Upper lobe of left lung (tissue), 6 donors: ENCODE measurements around the gene SMYD3. TPM values are rescaled to one million over a fixed set of nuclear protein-coding genes. Genes with fewer than 3 reads are reported as not detected.

Source experiments
- ATAC-seq, 2 donors: fragments of 200-7000 bp; cut with Tn5 transposase; one replicate each; pipeline ENCODE4 v1.9.1; 2022; ENCODE audit warnings: mild to moderate bottlenecking in 2 of 2, moderate library complexity in 2 of 2; ENCODE audit not compliant: low FRiP score in 2 of 2
- DNase-seq, 2 donors: peaks; one replicate each; pipeline ENCODE4 v3.0.0-alpha.2; 2019 to 2020
- H3K27ac ChIP-seq, 4 donors: fragments of 200-600 bp; sonication (generic); one replicate each; pipeline ENCODE4 v1.5.1; 2016 to 2019
- H3K27me3 ChIP-seq, 4 donors: fragments of 200-600 bp; sonication (generic); one replicate each; pipeline ENCODE4 v1.5.1; 2017 to 2019
- H3K36me3 ChIP-seq, 4 donors: fragments of 200-600 bp; sonication (generic); one replicate each; pipeline ENCODE4 v1.5.1; 2016 to 2019
- H3K4me1 ChIP-seq, 4 donors: fragments of 200-600 bp; sonication (generic); one replicate each; pipeline ENCODE4 v1.5.1; 2018 to 2019
- H3K4me3 ChIP-seq, 4 donors: fragments of 200-600 bp; sonication (generic); one replicate each; pipeline ENCODE4 v1.5.1; 2017 to 2019; ENCODE audit warnings: mild to moderate bottlenecking in 2 of 4, moderate library complexity in 1 of 4
- H3K9me3 ChIP-seq, 4 donors: fragments of 200-600 bp; sonication (generic); one replicate each; pipeline ENCODE4 v1.5.1; 2018 to 2019
- CTCF ChIP-seq, 6 experiments: fragments of 450-650 bp in 4 of 6; fragments of 200-600 bp in 2 of 6; sonication (generic) in 2 of 6; IDR thresholded peaks; one replicate each; pipeline ENCODE4 v1.5.1; 2016 to 2019; ENCODE audit warnings: antibody characterized with exemption in 6 of 6
- EP300 ChIP-seq, 4 donors: sonication (generic); formaldehyde crosslinking; IDR thresholded peaks; one replicate each; pipeline ENCODE4 v1.5.1; 2017; ENCODE audit warnings: antibody characterized with exemption in 4 of 4, control low read depth in 2 of 4
- POLR2A ChIP-seq, 4 donors: fragments of 450-650 bp; IDR thresholded peaks; one replicate each; pipeline ENCODE4 v1.5.1; 2016 to 2017; ENCODE audit warnings: antibody characterized with exemption in 4 of 4, mild to moderate bottlenecking in 2 of 4
- POLR2AphosphoS5 ChIP-seq, 2 donors: sonication (generic); formaldehyde crosslinking; IDR thresholded peaks; one replicate each; pipeline ENCODE4 v1.5.1; 2017; ENCODE audit warnings: antibody characterized with exemption in 2 of 2
- WGBS, 2 donors: methylation state at CpG; one replicate each; pipeline ENCODE4 v1.1.5; 2017 to 2018; 5-methylcytosine and 5-hydroxymethylcytosine counted together
- total RNA-seq, 6 donors: library from RNA; depleted of rRNA in 4 of 6; stranded (reverse); fragments of >200 nt in 4 of 6; gene quantifications; one replicate each; pipeline versions ENCODE4 v1.1.0 to v1.2.1, GENCODE V29; 2016 to 2021
- donor health status: DM: no; HTN: no; CAD: no; lungs with moderate emphysema.
- donor health status: DM: no; HTN: yes; CAD: no; lungs with severe emphysema.

Gene SMYD3
- total RNA-seq, 6 donors from 2014 or later = 22.7 to 109 (median 34.0) TPM

GRCh38 chr1:246454655-246455054 lies 52.4 kb downstream of the SMYD3 start:
- H3K27ac ChIP-seq = no peak overlapping the region
- H3K9me3 ChIP-seq = no peaks in the 10 kb centered on the region
- no peaks in the 10 kb centered on the region for H3K27me3 ChIP-seq
- H3K4me3 ChIP-seq = no peak overlapping the region
- no peaks in the 10 kb centered on the region for H3K36me3 ChIP-seq
- peaks cover 0 to 3% (median 0%) of the 10 kb centered on the region in 4 donors for H3K4me1 ChIP-seq
- ATAC-seq (no peak), DNase-seq (no peak)
- no peak for TF ChIP-seq POLR2AphosphoS5 (IDR thresholded peaks at IDR 0.05)
- TF ChIP-seq POLR2A (IDR thresholded peaks at IDR 0.05) = no peak
- TF ChIP-seq EP300 (IDR thresholded peaks at IDR 0.05) = no peak
- no peak for TF ChIP-seq CTCF (IDR thresholded peaks at IDR 0.05)

GRCh38 chr1:246450611-246451251 lies 56.3 kb downstream of the SMYD3 start:
- no peak for DNase-seq
- TF ChIP-seq EP300 (IDR thresholded peaks at IDR 0.05) (no peak), POLR2AphosphoS5 (IDR thresholded peaks at IDR 0.05) (no peak), POLR2A (IDR thresholded peaks at IDR 0.05) (no peak), CTCF (IDR thresholded peaks at IDR 0.05) (peak; percentile 19 to 67 (median 46))
- ATAC-seq = no peak

GRCh38 chr1:246448373-246448772 lies 58.7 kb downstream of the SMYD3 start:
- TF ChIP-seq CTCF (IDR thresholded peaks at IDR 0.05) (no peak), POLR2A (IDR thresholded peaks at IDR 0.05) (no peak), POLR2AphosphoS5 (IDR thresholded peaks at IDR 0.05) (no peak), EP300 (IDR thresholded peaks at IDR 0.05) (no peak)
- DNase-seq = no peak
- H3K27ac ChIP-seq = no peak overlapping the region
- H3K36me3 ChIP-seq = no peaks in the 10 kb centered on the region
- no peak for ATAC-seq
- no peak overlapping the region for H3K4me3 ChIP-seq
- no peaks in the 10 kb centered on the region for H3K9me3 ChIP-seq
- no peaks in the 10 kb centered on the region for H3K4me1 ChIP-seq
- WGBS, 2 donors = 97 to 98% methylated on average over 3 of the region's 3 CpGs
- no peaks in the 10 kb centered on the region for H3K27me3 ChIP-seq

More at GRCh38 chr1:246450611-246451251, 56.3 kb downstream of the SMYD3 start:
- H3K4me1 ChIP-seq = peaks cover 0 to 3% (median 0%) of the 10 kb centered on the region in 4 donors
- H3K27me3 ChIP-seq = no peaks in the 10 kb centered on the region
- H3K9me3 ChIP-seq = no peaks in the 10 kb centered on the region
- H3K27ac ChIP-seq = no peak overlapping the region
- H3K4me3 ChIP-seq = no peak overlapping the region
- no peaks in the 10 kb centered on the region for H3K36me3 ChIP-seq
- 51 to 52% methylated on average over 6 of the region's 6 CpGs for WGBS, 2 donors

GRCh38 chr1:246447501-246447900 lies 59.6 kb downstream of the SMYD3 start:
- no peak for ATAC-seq
- DNase-seq = no peak
- Histone ChIP-seq H3K36me3 (no peaks in the 10 kb centered on the region), H3K9me3 (no peaks in the 10 kb centered on the region), H3K27me3 (no peaks in the 10 kb centered on the region), H3K4me1 (no peaks in the 10 kb centered on the region), H3K27ac (no peak overlapping the region), H3K4me3 (no peak overlapping the region)
- TF ChIP-seq POLR2A (IDR thresholded peaks at IDR 0.05) (no peak), EP300 (IDR thresholded peaks at IDR 0.05) (no peak), POLR2AphosphoS5 (IDR thresholded peaks at IDR 0.05) (no peak), CTCF (IDR thresholded peaks at IDR 0.05) (no peak)
- 84 to 91% methylated on average over 2 of the region's 2 CpGs for WGBS, 2 donors

- ATAC-seq (no peak), DNase-seq (no peak)
- H3K9me3 ChIP-seq = no peaks in the 10 kb centered on the region
- H3K36me3 ChIP-seq = no peaks in the 10 kb centered on the region
- H3K4me1 ChIP-seq = no peaks in the 10 kb centered on the region
- H3K4me3 ChIP-seq = no peak overlapping the region
- no peaks in the 10 kb centered on the region for H3K27me3 ChIP-seq
- no peak overlapping the region for H3K27ac ChIP-seq
- TF ChIP-seq POLR2A (IDR thresholded peaks at IDR 0.05) (no peak), EP300 (IDR thresholded peaks at IDR 0.05) (no peak), POLR2AphosphoS5 (IDR thresholded peaks at IDR 0.05) (no peak), CTCF (IDR thresholded peaks at IDR 0.05) (no peak)
- 62 to 67% methylated on average over 3 of the region's 3 CpGs for WGBS, 2 donors
These were observed 61.6 kb downstream of the SMYD3 start for GRCh38 chr1:246445503-246445902.
